Lung (tissue), 13 donors: ENCODE measurements around the gene MAP10. TPM values are rescaled to one million over a fixed set of nuclear protein-coding genes. Genes with fewer than 3 reads are reported as not detected.

Experiments
- ATAC-seq: fragments of 200-7000 bp; cut with Tn5 transposase; one replicate; pipeline ENCODE4 v1.9.1; 2020; ENCODE audit warnings: moderate number of reproducible peaks; ENCODE audit not compliant: insufficient read depth, low FRiP score
- DNase-seq, 3 donors: peaks; one replicate each; pipeline ENCODE4 v3.0.0-alpha.2; 2013 to 2017
- H3K27ac ChIP-seq, 2 donors: one replicate each; pipeline ENCODE4 v1.5.1; 2013; ENCODE audit warnings: mild to moderate bottlenecking in 2 of 2, moderate library complexity in 2 of 2, control low read depth in 1 of 2, inconsistent platforms in 1 of 2, low read depth in 1 of 2, low read length in 1 of 2
- H3K27me3 ChIP-seq, 3 donors: one replicate each; pipeline ENCODE4 v1.5.1; 2013; ENCODE audit warnings: low read length in 2 of 3; ENCODE audit not compliant: control insufficient read depth in 3 of 3, insufficient read depth in 3 of 3
- H3K36me3 ChIP-seq, 4 donors: one replicate each; pipeline ENCODE4 v1.5.1; 2013; ENCODE audit warnings: low read length in 4 of 4, mild to moderate bottlenecking in 1 of 4, moderate library complexity in 1 of 4; ENCODE audit not compliant: control insufficient read depth in 4 of 4, insufficient read depth in 4 of 4
- H3K4me1 ChIP-seq, 5 donors: one replicate each; pipeline ENCODE4 v1.5.1; 2013; ENCODE audit warnings: low read length in 5 of 5, mild to moderate bottlenecking in 2 of 5, moderate library complexity in 1 of 5; ENCODE audit not compliant: control insufficient read depth in 5 of 5, insufficient read depth in 5 of 5
- H3K4me3 ChIP-seq: one replicate; pipeline ENCODE4 v1.5.1; 2013; ENCODE audit warnings: mild to moderate bottlenecking, control low read depth, moderate library complexity
- H3K9ac ChIP-seq, 2 donors: one replicate each; pipeline ENCODE4 v1.5.1; 2013; ENCODE audit warnings: low read length in 2 of 2, control low read depth in 1 of 2; ENCODE audit not compliant: insufficient read depth in 1 of 2
- H3K9me3 ChIP-seq, 4 donors: one replicate each; pipeline ENCODE4 v1.5.1; 2013; ENCODE audit warnings: low read length in 3 of 4, mild to moderate bottlenecking in 1 of 4, moderate library complexity in 1 of 4; ENCODE audit not compliant: control insufficient read depth in 4 of 4, insufficient read depth in 3 of 4
- WGBS, 2 donors: extraction: QIAGEN DNeasy Blood & Tissue Kit; methylation state at CpG; one replicate each; pipeline ENCODE4 v1.1.7; 2013; 5-methylcytosine and 5-hydroxymethylcytosine counted together
- polyA plus RNA-seq, 2 donors: library from polyadenylated mRNA; stranded (reverse); fragments of 200-250 nt; gene quantifications; one replicate each; pipeline ENCODE4 v1.2.1, GENCODE V29; 2013
- small RNA-seq: library from RNA; depleted of rRNA; stranded (forward); fragments of <200 nt; gene quantifications from one replicate; pipeline ENCODE3, GENCODE V24; 2014; ENCODE audit warnings: low replicate concordance
- total RNA-seq, 2 donors: library from RNA; depleted of rRNA in 1 of 2; stranded (reverse); fragments of >200 nt in 1 of 2; gene quantifications; one replicate each; pipeline ENCODE4 v1.2.1, GENCODE V29; 2014 to 2021
- TF ChIP-seq, protein P1 (sequence below): IDR thresholded peaks from 2 replicates; pipeline ENCODE4 v1.5.1; 2012; ENCODE audit warnings: mild to moderate bottlenecking; ENCODE audit errors: control extremely low read depth, extremely low read depth
- donor health status: control.
- donor health status: control.
- donor health status: Bipolar disorder and iron deficiency.
- donor health status: healthy.
- donor health status: DM: yes; HTN: yes; CAD: no.

Gene MAP10
- total and polyA plus RNA-seq, 4 donors, result 0.57 to 3.0 (median 2.1) TPM

DNA sequence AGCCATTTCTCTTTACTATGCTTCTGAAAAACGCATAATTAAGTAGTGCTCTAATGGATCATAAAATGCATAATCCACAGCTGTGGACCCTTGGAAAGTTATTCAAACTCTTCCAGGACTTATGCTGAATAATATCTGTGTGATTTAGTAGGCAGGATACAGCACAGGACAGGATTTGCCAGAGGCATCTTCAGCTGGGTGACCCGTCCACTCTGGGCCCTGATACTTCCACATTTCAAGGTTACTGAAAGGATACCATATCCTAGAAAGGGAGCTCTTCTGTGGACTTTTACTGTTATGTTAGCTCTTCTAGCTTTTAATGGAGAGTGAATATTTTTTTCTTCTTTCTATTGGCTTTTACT, 49.6 kb downstream of the MAP10 start:
- Histone ChIP-seq H3K9ac (no peak overlapping the region), H3K9me3 (no peaks in the 10 kb centered on the region), H3K27ac (no peak overlapping the region), H3K27me3 (no peaks in the 10 kb centered on the region), H3K4me1 (peaks cover 0 to 38% (median 9%) of the 10 kb centered on the region in 5 donors), H3K4me3 (no peak overlapping the region), H3K36me3 (no peaks in the 10 kb centered on the region)
- no peak for ATAC-seq
- DNase-seq, result no peak
- WGBS, 2 donors, result 88 to 91% methylated on average over 2 of the region's 2 CpGs
- TF ChIP-seq, protein P1, sequence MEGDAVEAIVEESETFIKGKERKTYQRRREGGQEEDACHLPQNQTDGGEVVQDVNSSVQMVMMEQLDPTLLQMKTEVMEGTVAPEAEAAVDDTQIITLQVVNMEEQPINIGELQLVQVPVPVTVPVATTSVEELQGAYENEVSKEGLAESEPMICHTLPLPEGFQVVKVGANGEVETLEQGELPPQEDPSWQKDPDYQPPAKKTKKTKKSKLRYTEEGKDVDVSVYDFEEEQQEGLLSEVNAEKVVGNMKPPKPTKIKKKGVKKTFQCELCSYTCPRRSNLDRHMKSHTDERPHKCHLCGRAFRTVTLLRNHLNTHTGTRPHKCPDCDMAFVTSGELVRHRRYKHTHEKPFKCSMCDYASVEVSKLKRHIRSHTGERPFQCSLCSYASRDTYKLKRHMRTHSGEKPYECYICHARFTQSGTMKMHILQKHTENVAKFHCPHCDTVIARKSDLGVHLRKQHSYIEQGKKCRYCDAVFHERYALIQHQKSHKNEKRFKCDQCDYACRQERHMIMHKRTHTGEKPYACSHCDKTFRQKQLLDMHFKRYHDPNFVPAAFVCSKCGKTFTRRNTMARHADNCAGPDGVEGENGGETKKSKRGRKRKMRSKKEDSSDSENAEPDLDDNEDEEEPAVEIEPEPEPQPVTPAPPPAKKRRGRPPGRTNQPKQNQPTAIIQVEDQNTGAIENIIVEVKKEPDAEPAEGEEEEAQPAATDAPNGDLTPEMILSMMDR, result no peak

DNA sequence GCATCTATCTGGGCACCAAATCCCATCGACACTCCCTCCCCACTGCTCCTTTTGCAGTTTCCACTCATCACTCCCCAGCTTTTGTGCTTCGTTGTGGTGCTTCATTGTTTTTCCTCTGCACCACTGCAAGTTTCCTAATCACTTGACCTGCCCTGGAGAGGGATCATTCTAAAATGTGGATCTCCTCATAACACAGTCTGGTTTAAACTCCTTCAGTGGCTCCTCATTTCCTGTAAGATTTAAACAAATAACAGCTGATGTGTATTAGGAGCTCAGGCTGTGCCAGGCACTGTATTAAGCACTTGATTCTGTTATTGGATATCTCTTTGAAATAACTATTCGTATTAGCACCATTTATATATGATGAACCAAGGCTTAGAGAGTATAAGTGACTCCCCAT, 51.3 kb downstream of the MAP10 start:
- Histone ChIP-seq H3K27me3 (no peaks in the 10 kb centered on the region), H3K9me3 (no peaks in the 10 kb centered on the region), H3K4me1 (peaks cover 0 to 34% (median 9%) of the 10 kb centered on the region in 5 donors), H3K36me3 (no peaks in the 10 kb centered on the region), H3K4me3 (no peak overlapping the region), H3K27ac (no peak overlapping the region), H3K9ac (no peak overlapping the region)
- peak; percentile 38 to 89 (median 79) for DNase-seq
- ATAC-seq, result no peak
- WGBS, 2 donors, result 46 to 74% methylated on average over 3 of the region's 3 CpGs
- TF ChIP-seq, protein P1, result no peak

Small RNAs within 50 kb of the gene (small RNA-seq; reads per million reads assigned to genes)
- gene RNU1-74P, result not detected

Other genes starting within 250 kb of the MAP10 start
- 10 to 100 TPM; 27.0 to 60.1 TPM for gene SIPA1L2, start 175.3 kb upstream of the MAP10 start, total RNA-seq
- 10 to 100 TPM in 1 of 2 donors, 1 to 10 TPM in 1; 5.3 to 33.9 TPM for gene SIPA1L2, start 175.3 kb upstream of the MAP10 start, polyA plus RNA-seq
- 10 to 100 TPM; 30.8 to 35.8 TPM for gene NTPCR, start 145.2 kb downstream of the MAP10 start, total RNA-seq
- 10 to 100 TPM; 43.1 to 51.6 TPM for gene NTPCR, start 145.2 kb downstream of the MAP10 start, polyA plus RNA-seq